Duodenal mucosa (tissue), 2 donors: ENCODE results near the gene MRO.

ENCODE experiments used
- H3K27ac ChIP-seq: one replicate; pipeline ENCODE4 v1.7.0; 2013; ENCODE audit warnings: low read depth, low read length
- H3K27me3 ChIP-seq, 2 donors: one replicate each; pipeline ENCODE4 v1.7.0; 2013; ENCODE audit warnings: low read length in 2 of 2, control low read depth in 1 of 2; ENCODE audit not compliant: insufficient read depth in 2 of 2, control insufficient read depth in 1 of 2
- H3K36me3 ChIP-seq, 2 donors: one replicate each; pipeline ENCODE4 v1.7.0; 2013; ENCODE audit warnings: low read length in 2 of 2, control low read depth in 1 of 2; ENCODE audit not compliant: insufficient read depth in 2 of 2, control insufficient read depth in 1 of 2
- H3K4me1 ChIP-seq, 2 donors: one replicate each; pipeline ENCODE4 v1.7.0; 2013; ENCODE audit warnings: low read length in 2 of 2, control low read depth in 1 of 2; ENCODE audit not compliant: insufficient read depth in 2 of 2, control insufficient read depth in 1 of 2
- H3K4me3 ChIP-seq, 2 donors: one replicate each; pipeline ENCODE4 v1.7.0; 2013; ENCODE audit warnings: low read length in 2 of 2, low read depth in 1 of 2
- H3K9ac ChIP-seq, 2 donors: one replicate each; pipeline ENCODE4 v1.7.0; 2013; ENCODE audit warnings: low read length in 2 of 2, low read depth in 1 of 2
- H3K9me3 ChIP-seq, 2 donors: one replicate each; pipeline ENCODE4 v1.7.0; 2013; ENCODE audit warnings: low read length in 2 of 2, control low read depth in 1 of 2; ENCODE audit not compliant: control insufficient read depth in 1 of 2

The MRO gene

GRCh38 chr18:50820901-50821520 is 1.2 kb upstream of the MRO start:
- H3K9ac ChIP-seq: no peak overlapping the region

GRCh38 chr18:50819027-50819727 is 639 bp downstream of the MRO start:
- H3K4me3 ChIP-seq: peak overlapping the region; percentile 68 to 69
- H3K27me3 ChIP-seq: no peaks in the 10 kb centered on the region
- H3K9ac ChIP-seq: peak overlapping the region; percentile 31 to 61
- no peaks in the 10 kb centered on the region for H3K9me3 ChIP-seq
- peaks cover 26 to 29% of the 10 kb centered on the region in 2 donors for H3K4me1 ChIP-seq
- no peaks in the 10 kb centered on the region for H3K36me3 ChIP-seq
- H3K27ac ChIP-seq: no peak overlapping the region

More at GRCh38 chr18:50820901-50821520, 1.2 kb upstream of the MRO start:
- Histone ChIP-seq H3K4me3 (no peak overlapping the region), H3K27ac (no peak overlapping the region), H3K36me3 (no peaks in the 10 kb centered on the region), H3K4me1 (peaks cover 26 to 32% of the 10 kb centered on the region in 2 donors), H3K27me3 (no peaks in the 10 kb centered on the region), H3K9me3 (no peaks in the 10 kb centered on the region)

- Histone ChIP-seq H3K36me3 (no peaks in the 10 kb centered on the region), H3K27ac (no peak overlapping the region), H3K4me3 (no peak overlapping the region), H3K9ac (no peak overlapping the region), H3K4me1 (peaks cover 21 to 23% of the 10 kb centered on the region in 2 donors), H3K9me3 (no peaks in the 10 kb centered on the region), H3K27me3 (no peaks in the 10 kb centered on the region)
These were observed 3.2 kb downstream of the MRO start for GRCh38 chr18:50816419-50817166.

- no peak overlapping the region for H3K27ac ChIP-seq
- H3K27me3 ChIP-seq: no peaks in the 10 kb centered on the region
- no peak overlapping the region for H3K4me3 ChIP-seq
- H3K36me3 ChIP-seq: no peaks in the 10 kb centered on the region
- H3K9ac ChIP-seq: no peak overlapping the region
- H3K9me3 ChIP-seq: no peaks in the 10 kb centered on the region
- H3K4me1 ChIP-seq: peaks cover under 1 to 3% of the 10 kb centered on the region in 2 donors
These were observed 5.4 kb downstream of the MRO start for GRCh38 chr18:50814395-50814794.

- Histone ChIP-seq H3K4me1 (no peaks in the 10 kb centered on the region), H3K4me3 (no peak overlapping the region), H3K9ac (no peak overlapping the region), H3K27ac (no peak overlapping the region), H3K27me3 (no peaks in the 10 kb centered on the region), H3K9me3 (no peaks in the 10 kb centered on the region), H3K36me3 (no peaks in the 10 kb centered on the region)
These were observed 6.5 kb downstream of the MRO start for GRCh38 chr18:50813353-50813752.

GRCh38 chr18:50812834-50813233 is 7.0 kb downstream of the MRO start:
- Histone ChIP-seq H3K4me1 (no peaks in the 10 kb centered on the region), H3K4me3 (no peak overlapping the region), H3K9ac (no peak overlapping the region), H3K9me3 (no peaks in the 10 kb centered on the region), H3K27ac (no peak overlapping the region), H3K27me3 (no peaks in the 10 kb centered on the region), H3K36me3 (no peaks in the 10 kb centered on the region)

- Histone ChIP-seq H3K27ac (no peak overlapping the region), H3K4me3 (no peak overlapping the region)
These were observed 12.6 kb downstream of the MRO start for GRCh38 chr18:50807176-50807575.

GRCh38 chr18:50806208-50806616 is 13.6 kb downstream of the MRO start:
- peak overlapping the region; percentile 34 for H3K27ac ChIP-seq
- H3K9me3 ChIP-seq: no peaks in the 10 kb centered on the region
- H3K4me3 ChIP-seq: no peak overlapping the region
- H3K27me3 ChIP-seq: no peaks in the 10 kb centered on the region
- no peaks in the 10 kb centered on the region for H3K36me3 ChIP-seq
- peaks cover 23 to 30% of the 10 kb centered on the region in 2 donors for H3K4me1 ChIP-seq
- H3K9ac ChIP-seq: no peak overlapping the region

More at GRCh38 chr18:50807176-50807575, 12.6 kb downstream of the MRO start:
- peaks cover 20 to 27% of the 10 kb centered on the region in 2 donors for H3K4me1 ChIP-seq
- no peaks in the 10 kb centered on the region for H3K36me3 ChIP-seq
- no peak overlapping the region for H3K9ac ChIP-seq
- no peaks in the 10 kb centered on the region for H3K9me3 ChIP-seq
- H3K27me3 ChIP-seq: no peaks in the 10 kb centered on the region

- Histone ChIP-seq H3K9me3 (no peaks in the 10 kb centered on the region), H3K36me3 (no peaks in the 10 kb centered on the region), H3K4me3 (no peak overlapping the region), H3K9ac (no peak overlapping the region), H3K4me1 (peaks cover 27 to 35% of the 10 kb centered on the region in 2 donors), H3K27me3 (no peaks in the 10 kb centered on the region), H3K27ac (no peak overlapping the region)
These were observed 14.1 kb downstream of the MRO start for GRCh38 chr18:50805732-50806131.

- Histone ChIP-seq H3K4me1 (peaks cover 27 to 39% of the 10 kb centered on the region in 2 donors), H3K4me3 (no peak overlapping the region), H3K27me3 (no peaks in the 10 kb centered on the region), H3K36me3 (no peaks in the 10 kb centered on the region), H3K9me3 (no peaks in the 10 kb centered on the region), H3K9ac (no peak overlapping the region), H3K27ac (no peak overlapping the region)
These were observed 16.2 kb downstream of the MRO start for GRCh38 chr18:50803592-50803991.
